ENCODE data around the gene CACNA2D4. TPM values are rescaled to one million over a fixed set of nuclear protein-coding genes. Genes with fewer than 3 reads are reported as not detected.

The CACNA2D4 gene
- total RNA-seq, 1 experiment from 2014 or later, result 1.7 TPM

- TF ChIP-seq CTCF (IDR thresholded peaks at IDR 0.05 in 2 of 3, conservative IDR thresholded peaks at IDR 0.05 in 1 of 3; ENCODE audit: borderline replicate concordance in 1 of 3, insufficient read depth in 1 of 3, low read depth in 2 of 3, low read length in 2 of 3) (no peak), YY1 (IDR thresholded peaks at IDR 0.05; ENCODE audit: extremely low read depth, insufficient replicate concordance, low read depth, low read length) (no peak), SIN3A (IDR thresholded peaks at IDR 0.05; ENCODE audit: low read depth) (no peak), ZFX (IDR thresholded peaks at IDR 0.05) (no peak), SRF (IDR thresholded peaks at IDR 0.05; ENCODE audit: low read depth) (no peak), EGR1 (IDR thresholded peaks at IDR 0.05; ENCODE audit: low read depth) (no peak)
Measured at GRCh38 chr12:1796515-1797010, 121.9 kb downstream of the CACNA2D4 start (continued).

GRCh38 chr12:1795785-1796514, 122.5 kb downstream of the CACNA2D4 start:
- no peaks in the 10 kb centered on the region for H3K36me3 ChIP-seq (ENCODE audit: control insufficient read depth in 1 of 2, insufficient read depth in 2 of 2, low read length in 2 of 2)
- intact Hi-C loops (cut with micrococcal nuclease), result loop anchor here (1.0 to 5.0 kb wide), 4 partner anchors 144 to 786 kb away; no protein-coding TSS in a partner anchor
- no TSS peak for BruUV-seq (replicated peaks)
- H2AFZ ChIP-seq (ENCODE audit: low read depth, low read length, poor library complexity, severe bottlenecking), result no peak overlapping the region
- RAD21 ChIA-PET (ENCODE audit: low non-redundant PET in 1 of 2, low total read pairs in 2 of 2, uncharacterized antibody in 2 of 2, unreplicated experiment in 2 of 2), result interaction anchor here (1.2 to 1.5 kb wide), 2 partner anchors 144 kb away, joined by 4 to 5 read pairs; no protein-coding TSS in a partner anchor
- no peaks in the 10 kb centered on the region for H3K9me3 ChIP-seq (ENCODE audit: control insufficient read depth in 1 of 2, insufficient read depth in 1 of 2, low read depth in 1 of 2, low read length in 2 of 2)
- no peaks in the 10 kb centered on the region for H3K27me3 ChIP-seq (ENCODE audit: insufficient read depth, low read length)
- H3K27ac ChIP-seq (ENCODE audit: low read depth, low read length), result peak overlapping the region; percentile 93
- ATAC-seq, result peak; percentile 97
- CTCF ChIA-PET, result interaction anchor here (0.6 to 2.9 kb wide), 4 partner anchors 143 to 161 kb away, joined by 3 to 32 read pairs (median 4); no protein-coding TSS in a partner anchor
- peaks cover 3 to 20% of the 10 kb centered on the region in 2 experiments; a peak in 3 of 4 replicates for H3K4me1 ChIP-seq (ENCODE audit: control insufficient read depth in 1 of 2, insufficient read depth in 2 of 2, low read length in 2 of 2)
- POLR2A ChIA-PET, result no interaction called here
- peak overlapping the region; percentile 81 to 83 for H3K4me3 ChIP-seq (replicated peaks in 1 of 2; ENCODE audit: low read depth in 1 of 2, low read length in 2 of 2)
- H3K79me2 ChIP-seq (ENCODE audit: insufficient read depth, low read length), result no peaks in the 10 kb centered on the region
- no peaks in the 10 kb centered on the region for H4K20me1 ChIP-seq (ENCODE audit: insufficient read depth)
- H3K4me2 ChIP-seq (ENCODE audit: low read length), result peak overlapping the region; percentile 99
- TF ChIP-seq ZFX (IDR thresholded peaks at IDR 0.05) (no peak), RAD21 (IDR thresholded peaks at IDR 0.05; ENCODE audit: low read depth) (peak; percentile 92), CTCF (IDR thresholded peaks at IDR 0.05 in 2 of 3, conservative IDR thresholded peaks at IDR 0.05 in 1 of 3; ENCODE audit: borderline replicate concordance in 1 of 3, insufficient read depth in 1 of 3, low read depth in 2 of 3, low read length in 2 of 3) (peak; percentile 71 to 89 (median 82)), MAX (IDR thresholded peaks at IDR 0.05) (peak; percentile 88), ZNF274 (IDR thresholded peaks at IDR 0.05; ENCODE audit: low read depth, low read length) (no peak), ATF3 (IDR thresholded peaks at IDR 0.05) (no peak), SIN3A (IDR thresholded peaks at IDR 0.05; ENCODE audit: low read depth) (peak; percentile 69), POLR2A (IDR thresholded peaks at IDR 0.05; ENCODE audit: borderline replicate concordance, extremely low read depth, insufficient read depth, insufficient read length) (peak; percentile 94), YY1 (IDR thresholded peaks at IDR 0.05; ENCODE audit: extremely low read depth, insufficient replicate concordance, low read depth, low read length) (peak; percentile 23), POLR2AphosphoS5 (IDR thresholded peaks at IDR 0.05; ENCODE audit: low read depth, low read length) (peak; percentile 97), JUND (IDR thresholded peaks at IDR 0.05) (no peak), CBX3 (IDR thresholded peaks at IDR 0.05; ENCODE audit: low read depth) (peak; percentile 98)
- peak overlapping the region; percentile 81 for H3K9ac ChIP-seq (ENCODE audit: low read length)
- peak; percentile 73 for DNase-seq (ENCODE audit: low read depth, low spot score)
- no peaks in the 10 kb centered on the region for H3K9me2 ChIP-seq (ENCODE audit: insufficient read depth)
